HL-60 (cell line): ENCODE data around the gene HPF1.

ENCODE experiments used
- DNase-seq, 2 experiments: peaks; one replicate each; pipeline ENCODE4 v3.0.0-alpha.2; 2010 to 2020; ENCODE audit warnings: low read depth in 1 of 2, low spot score in 1 of 2
- H3K27ac ChIP-seq: fragments of 250-450 bp; sonication (Bioruptor Pico); replicated peaks from 2 replicates; pipeline ENCODE4 v1.5.1; 2020; ENCODE audit warnings: mild to moderate bottlenecking, moderate library complexity
- H3K27me3 ChIP-seq: fragments of 250-450 bp; sonication (Bioruptor Pico); 2 replicates; pipeline ENCODE4 v1.5.1; 2021; ENCODE audit warnings: mild to moderate bottlenecking, moderate library complexity; ENCODE audit not compliant: insufficient read depth, poor library complexity, severe bottlenecking
- H3K4me3 ChIP-seq: replicated peaks from 2 replicates; pipeline ENCODE4 v1.5.1; 2011; ENCODE audit warnings: mild to moderate bottlenecking, control low read depth, low read length; ENCODE audit not compliant: insufficient read depth
- CTCF ChIP-seq: IDR thresholded peaks from one replicate; pipeline ENCODE4 v1.5.1; 2011; ENCODE audit warnings: low read length, control low read depth, inconsistent platforms; ENCODE audit not compliant: insufficient read depth
- GABPA ChIP-seq: IDR thresholded peaks from 2 replicates; pipeline ENCODE4 v1.6.1; 2012; ENCODE audit warnings: low read depth
- POLR2AphosphoS5 ChIP-seq: IDR thresholded peaks from 2 replicates; pipeline ENCODE4 v1.6.1; 2012; ENCODE audit warnings: low read depth
- SPI1 ChIP-seq: IDR thresholded peaks from 2 replicates; pipeline ENCODE4 v1.6.1; 2012; ENCODE audit warnings: low read depth, mild to moderate bottlenecking, borderline replicate concordance
- TF ChIP-seq, protein P1 (sequence below): IDR thresholded peaks from 2 replicates; pipeline ENCODE4 v1.6.1; 2012; ENCODE audit warnings: low read depth; ENCODE audit not compliant: insufficient replicate concordance

Gene HPF1

DNA sequence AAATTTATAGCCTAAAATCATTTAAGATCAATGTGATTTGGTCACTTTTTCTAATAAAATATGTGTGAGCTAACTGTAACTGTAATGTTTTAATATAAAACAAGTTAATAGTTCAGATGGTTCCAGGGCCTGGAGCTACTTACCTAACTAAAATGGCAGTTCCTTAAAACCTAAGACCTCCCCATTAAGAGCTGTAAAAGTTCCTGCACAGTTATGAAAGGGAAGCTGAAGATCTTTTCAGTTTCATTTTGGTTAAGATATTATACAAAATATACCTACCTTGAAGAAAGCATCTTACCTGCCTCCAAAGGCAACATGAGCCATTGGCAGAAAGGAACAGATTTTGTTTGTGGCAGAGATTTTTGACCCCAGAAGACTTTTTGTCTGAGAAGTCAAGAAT is 30.1 kb downstream of the HPF1 start:
- H3K27me3 ChIP-seq: no peaks in the 10 kb centered on the region
- no peak for TF ChIP-seq CTCF
- no peak overlapping the region for H3K27ac ChIP-seq
- H3K4me3 ChIP-seq: no peak overlapping the region
- no peak for DNase-seq

GRCh38 chr4:169724260-169724659 is 33.5 kb downstream of the HPF1 start:
- H3K4me3 ChIP-seq: no peak overlapping the region
- H3K27ac ChIP-seq: no peak overlapping the region
- no peaks in the 10 kb centered on the region for H3K27me3 ChIP-seq
- TF ChIP-seq GABPA: no peak
- no peak for TF ChIP-seq POLR2AphosphoS5
- TF ChIP-seq, protein P1, sequence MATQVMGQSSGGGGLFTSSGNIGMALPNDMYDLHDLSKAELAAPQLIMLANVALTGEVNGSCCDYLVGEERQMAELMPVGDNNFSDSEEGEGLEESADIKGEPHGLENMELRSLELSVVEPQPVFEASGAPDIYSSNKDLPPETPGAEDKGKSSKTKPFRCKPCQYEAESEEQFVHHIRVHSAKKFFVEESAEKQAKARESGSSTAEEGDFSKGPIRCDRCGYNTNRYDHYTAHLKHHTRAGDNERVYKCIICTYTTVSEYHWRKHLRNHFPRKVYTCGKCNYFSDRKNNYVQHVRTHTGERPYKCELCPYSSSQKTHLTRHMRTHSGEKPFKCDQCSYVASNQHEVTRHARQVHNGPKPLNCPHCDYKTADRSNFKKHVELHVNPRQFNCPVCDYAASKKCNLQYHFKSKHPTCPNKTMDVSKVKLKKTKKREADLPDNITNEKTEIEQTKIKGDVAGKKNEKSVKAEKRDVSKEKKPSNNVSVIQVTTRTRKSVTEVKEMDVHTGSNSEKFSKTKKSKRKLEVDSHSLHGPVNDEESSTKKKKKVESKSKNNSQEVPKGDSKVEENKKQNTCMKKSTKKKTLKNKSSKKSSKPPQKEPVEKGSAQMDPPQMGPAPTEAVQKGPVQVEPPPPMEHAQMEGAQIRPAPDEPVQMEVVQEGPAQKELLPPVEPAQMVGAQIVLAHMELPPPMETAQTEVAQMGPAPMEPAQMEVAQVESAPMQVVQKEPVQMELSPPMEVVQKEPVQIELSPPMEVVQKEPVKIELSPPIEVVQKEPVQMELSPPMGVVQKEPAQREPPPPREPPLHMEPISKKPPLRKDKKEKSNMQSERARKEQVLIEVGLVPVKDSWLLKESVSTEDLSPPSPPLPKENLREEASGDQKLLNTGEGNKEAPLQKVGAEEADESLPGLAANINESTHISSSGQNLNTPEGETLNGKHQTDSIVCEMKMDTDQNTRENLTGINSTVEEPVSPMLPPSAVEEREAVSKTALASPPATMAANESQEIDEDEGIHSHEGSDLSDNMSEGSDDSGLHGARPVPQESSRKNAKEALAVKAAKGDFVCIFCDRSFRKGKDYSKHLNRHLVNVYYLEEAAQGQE: no peak
- TF ChIP-seq CTCF: no peak
- TF ChIP-seq SPI1: no peak
- DNase-seq: no peak

DNA sequence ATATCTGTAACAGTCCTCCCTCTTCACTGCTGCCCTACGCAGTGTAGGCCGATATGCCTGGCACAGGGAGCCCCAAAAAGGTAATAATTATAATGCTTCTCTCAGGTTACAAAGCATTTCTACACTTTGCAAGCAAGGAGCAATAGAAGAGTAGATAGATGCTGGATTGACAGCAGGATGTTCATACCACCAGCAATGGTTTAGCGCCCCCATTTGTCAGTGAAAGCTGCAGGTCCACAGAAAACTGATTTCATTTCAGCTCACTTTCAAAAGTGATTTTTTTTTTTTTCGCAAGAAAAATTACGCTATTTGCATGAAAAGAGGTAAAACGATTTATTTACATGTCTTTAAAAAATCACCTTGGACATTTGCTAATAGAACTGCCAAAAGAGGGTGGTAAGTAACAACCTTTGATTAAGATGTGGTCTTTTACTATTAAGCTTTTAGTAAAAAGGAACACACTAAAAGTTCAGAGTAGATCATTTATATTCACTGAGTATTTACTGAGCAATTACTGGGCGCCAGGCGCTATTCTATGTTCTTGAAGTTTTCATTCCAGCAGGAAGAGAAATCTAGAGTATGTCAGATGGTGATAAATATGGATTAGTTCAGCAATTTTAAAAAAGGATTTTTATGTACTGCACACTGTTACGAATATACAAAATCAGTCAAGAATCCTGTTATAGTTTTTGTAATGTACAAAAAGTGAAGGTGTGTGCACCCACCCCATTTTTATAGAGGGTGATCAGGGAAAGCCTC is 34.4 kb downstream of the HPF1 start:
- Histone ChIP-seq H3K4me3 (no peak overlapping the region), H3K27me3 (no peaks in the 10 kb centered on the region), H3K27ac (no peak overlapping the region)
- TF ChIP-seq SPI1: no peak
- DNase-seq: no peak

- TF ChIP-seq CTCF: no peak
- DNase-seq: no peak
- H3K4me3 ChIP-seq: no peak overlapping the region
- no peaks in the 10 kb centered on the region for H3K27me3 ChIP-seq
- no peak overlapping the region for H3K27ac ChIP-seq
Measured at GRCh38 chr4:169720529-169720928, 37.2 kb downstream of the HPF1 start.

GRCh38 chr4:169716677-169717076 is 41.1 kb downstream of the HPF1 start:
- DNase-seq: no peak
- H3K27ac ChIP-seq: no peak overlapping the region

More at GRCh38 chr4:169716677-169717076, 41.1 kb downstream of the HPF1 start:
- TF ChIP-seq CTCF (no peak), SPI1 (no peak), GABPA (no peak), POLR2AphosphoS5 (no peak)
- TF ChIP-seq, protein P1: no peak
- H3K27me3 ChIP-seq: no peaks in the 10 kb centered on the region
- no peak overlapping the region for H3K4me3 ChIP-seq
